Measurements from ENCODE around the gene ZNF862. TPM values are rescaled to one million over a fixed set of nuclear protein-coding genes. Genes with fewer than 3 reads are reported as not detected.

The ZNF862 gene
- total RNA-seq, 2 experiments from 2014 or later, result 21.5 to 24.9 TPM

- Mint-ChIP-seq H3K27me3 (ENCODE audit: low read depth) (no peaks in the 10 kb centered on the region), H3K36me3 (ENCODE audit: low read depth) (peaks cover 26% of the 10 kb centered on the region), H3K4me1 (ENCODE audit: low read depth) (peaks cover 55% of the 10 kb centered on the region), H3K9me3 (ENCODE audit: insufficient read depth) (no peaks in the 10 kb centered on the region), H3K4me3 (no peak overlapping the region), H3K27ac (no peak overlapping the region)
- ChIA-PET POLR2A (no interaction called here), CTCF (interaction anchor here (0.9 to 1.5 kb wide), 5 partner anchors 10 to 28 kb away, joined by 3 to 6 read pairs (median 4); no protein-coding TSS in a partner anchor)
- DNase-seq, result no peak
- no peak for ATAC-seq
Observed at GRCh38 chr7:149854611-149855360, 16.6 kb downstream of the ZNF862 start.

- Mint-ChIP-seq H3K27ac (no peak overlapping the region), H3K9me3 (ENCODE audit: insufficient read depth) (no peaks in the 10 kb centered on the region), H3K27me3 (ENCODE audit: low read depth) (no peaks in the 10 kb centered on the region), H3K36me3 (ENCODE audit: low read depth) (peaks cover 28% of the 10 kb centered on the region), H3K4me1 (ENCODE audit: low read depth) (peaks cover 58% of the 10 kb centered on the region), H3K4me3 (no peak overlapping the region)
- no peak for DNase-seq
- ATAC-seq, result no peak
- CTCF ChIA-PET, result interaction anchor here (0.9 to 1.5 kb wide), 5 partner anchors 9 to 19 kb away, joined by 3 to 6 read pairs (median 3); no protein-coding TSS in a partner anchor
- POLR2A ChIA-PET, result interaction anchor here (1.1 kb wide), 1 partner anchor 10 kb away, joined by 5 read pairs; no protein-coding TSS in a partner anchor
Observed at GRCh38 chr7:149855361-149856305, 17.5 kb downstream of the ZNF862 start.

DNA sequence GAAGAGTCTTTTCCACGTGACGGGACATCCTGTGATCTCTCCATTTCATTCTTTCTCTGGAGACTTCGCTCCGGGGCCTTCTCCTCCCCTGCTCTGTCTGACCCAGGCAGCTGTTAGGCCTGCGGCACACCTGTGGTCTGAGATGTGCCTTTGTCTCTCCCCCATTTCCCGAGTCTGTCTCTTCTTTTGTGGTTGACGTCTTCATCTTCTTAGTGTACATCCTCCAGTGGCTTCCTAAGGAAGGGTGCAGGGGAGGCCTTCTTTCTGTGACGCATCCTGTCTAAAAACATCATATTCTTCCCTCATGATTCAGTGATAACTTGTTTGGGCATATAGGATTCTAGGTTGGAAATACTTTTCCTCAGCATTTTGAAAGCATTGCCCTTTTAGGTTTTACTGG lies 18.4 kb downstream of the ZNF862 start:
- ATAC-seq (peak; percentile 87), DNase-seq (peak; percentile 63)
- Mint-ChIP-seq H3K4me1 (ENCODE audit: low read depth) (peaks cover 67% of the 10 kb centered on the region), H3K9me3 (ENCODE audit: insufficient read depth) (no peaks in the 10 kb centered on the region), H3K4me3 (peak overlapping the region; percentile 0), H3K27me3 (ENCODE audit: low read depth) (no peaks in the 10 kb centered on the region), H3K36me3 (ENCODE audit: low read depth) (peaks cover 30% of the 10 kb centered on the region), H3K27ac (peak overlapping the region; percentile 57)
- POLR2A ChIA-PET, result interaction anchor here (0.6 to 1.1 kb wide), 2 partner anchors 9 to 21 kb away, joined by 4 to 5 read pairs; no protein-coding TSS in a partner anchor
- CTCF ChIA-PET, result interaction anchor here (1.1 kb wide), 1 partner anchor 9 kb away, joined by 3 read pairs; no protein-coding TSS in a partner anchor

DNA sequence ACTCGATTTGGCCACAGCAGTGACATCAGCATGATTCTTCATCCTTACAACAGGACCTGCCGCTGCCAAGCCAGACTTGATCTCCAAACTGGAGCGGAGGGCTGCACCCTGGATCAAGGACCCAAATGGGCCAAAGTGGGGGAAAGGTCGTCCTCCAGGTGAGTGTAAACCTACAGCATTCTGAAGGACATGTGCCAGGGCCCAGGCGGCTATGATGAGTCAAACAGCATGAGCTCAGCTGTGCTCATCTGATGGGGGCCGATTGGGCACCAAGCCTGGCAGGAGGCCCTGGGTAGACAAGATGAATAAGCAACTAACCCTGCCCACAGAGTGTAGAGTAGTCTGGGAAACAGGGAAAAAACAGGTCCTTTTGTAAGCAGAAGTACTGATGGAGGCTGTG lies 21.2 kb downstream of the ZNF862 start:
- ChIA-PET CTCF (no interaction called here), POLR2A (no interaction called here)
- DNase-seq (no peak), ATAC-seq (no peak)
- H3K4me3 Mint-ChIP-seq, result no peak overlapping the region
- no peaks in the 10 kb centered on the region for H3K27me3 Mint-ChIP-seq (ENCODE audit: low read depth)
- H3K9me3 Mint-ChIP-seq (ENCODE audit: insufficient read depth), result no peaks in the 10 kb centered on the region
- peak overlapping the region; percentile 35 for H3K27ac Mint-ChIP-seq
- H3K36me3 Mint-ChIP-seq (ENCODE audit: low read depth), result peaks cover 44% of the 10 kb centered on the region
- H3K4me1 Mint-ChIP-seq (ENCODE audit: low read depth), result peaks cover 90% of the 10 kb centered on the region

GRCh38 chr7:149859876-149860275 lies 21.7 kb downstream of the ZNF862 start:
- POLR2A ChIA-PET, result no interaction called here
- peaks cover 45% of the 10 kb centered on the region for H3K36me3 Mint-ChIP-seq (ENCODE audit: low read depth)
- CTCF ChIA-PET, result no interaction called here
- H3K9me3 Mint-ChIP-seq (ENCODE audit: insufficient read depth), result no peaks in the 10 kb centered on the region
- H3K27ac Mint-ChIP-seq, result peak overlapping the region; percentile 1
- DNase-seq (no peak), ATAC-seq (no peak)
- H3K4me1 Mint-ChIP-seq (ENCODE audit: low read depth), result peaks cover 90% of the 10 kb centered on the region
- no peak overlapping the region for H3K4me3 Mint-ChIP-seq
- no peaks in the 10 kb centered on the region for H3K27me3 Mint-ChIP-seq (ENCODE audit: low read depth)

DNA sequence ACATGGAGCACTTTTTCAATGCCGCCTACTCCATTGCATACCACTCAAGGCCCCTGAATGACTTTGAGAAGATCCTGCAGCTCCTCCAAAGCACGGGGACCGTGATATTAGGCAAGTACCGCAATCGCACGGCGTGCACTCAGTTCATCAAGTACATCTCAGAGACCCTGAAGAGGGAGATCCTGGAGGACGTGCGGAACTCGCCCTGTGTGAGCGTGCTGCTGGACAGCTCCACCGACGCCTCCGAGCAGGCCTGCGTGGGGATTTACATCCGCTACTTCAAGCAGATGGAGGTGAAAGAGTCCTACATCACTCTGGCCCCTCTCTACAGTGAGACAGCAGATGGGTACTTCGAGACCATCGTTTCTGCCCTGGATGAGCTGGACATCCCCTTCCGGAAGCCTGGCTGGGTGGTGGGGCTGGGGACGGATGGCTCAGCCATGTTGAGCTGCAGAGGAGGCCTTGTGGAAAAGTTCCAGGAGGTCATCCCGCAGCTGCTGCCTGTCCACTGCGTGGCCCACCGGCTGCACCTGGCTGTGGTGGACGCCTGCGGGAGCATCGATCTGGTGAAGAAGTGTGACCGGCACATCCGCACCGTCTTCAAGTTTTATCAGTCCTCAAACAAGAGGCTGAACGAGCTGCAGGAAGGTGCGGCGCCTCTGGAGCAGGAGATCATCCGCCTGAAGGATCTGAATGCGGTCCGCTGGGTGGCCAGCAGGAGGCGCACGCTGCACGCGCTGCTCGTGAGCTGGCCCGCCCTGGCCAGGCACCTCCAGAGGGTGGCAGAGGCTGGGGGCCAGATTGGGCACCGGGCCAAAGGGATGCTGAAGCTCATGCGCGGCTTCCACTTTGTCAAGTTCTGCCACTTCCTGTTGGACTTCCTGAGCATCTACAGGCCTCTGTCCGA lies 22.9 kb downstream of the ZNF862 start:
- Mint-ChIP-seq H3K4me1 (ENCODE audit: low read depth) (peaks cover 90% of the 10 kb centered on the region), H3K27me3 (ENCODE audit: low read depth) (no peaks in the 10 kb centered on the region), H3K4me3 (no peak overlapping the region), H3K27ac (no peak overlapping the region), H3K9me3 (ENCODE audit: insufficient read depth) (no peaks in the 10 kb centered on the region), H3K36me3 (ENCODE audit: low read depth) (peaks cover 44% of the 10 kb centered on the region)
- ChIA-PET CTCF (interaction anchor here (0.9 to 3.1 kb wide), 5 partner anchors 9 to 22 kb away, joined by 3 to 13 read pairs (median 5); partner anchors contain the start of gene ZNF862), POLR2A (no interaction called here)
- ATAC-seq, result no peak
- no peak for DNase-seq

DNA sequence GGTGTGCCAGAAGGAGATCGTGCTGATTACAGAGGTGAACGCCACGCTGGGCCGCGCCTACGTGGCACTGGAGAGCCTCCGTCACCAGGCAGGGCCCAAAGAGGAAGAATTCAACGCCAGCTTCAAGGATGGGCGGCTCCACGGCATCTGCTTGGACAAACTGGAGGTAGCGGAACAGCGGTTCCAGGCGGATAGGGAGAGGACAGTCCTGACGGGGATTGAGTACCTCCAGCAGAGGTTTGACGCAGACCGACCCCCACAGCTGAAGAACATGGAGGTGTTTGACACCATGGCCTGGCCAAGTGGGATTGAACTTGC lies 23.5 kb downstream of the ZNF862 start:
- Mint-ChIP-seq H3K4me3 (no peak overlapping the region), H3K27me3 (ENCODE audit: low read depth) (no peaks in the 10 kb centered on the region), H3K4me1 (ENCODE audit: low read depth) (peaks cover 90% of the 10 kb centered on the region), H3K9me3 (ENCODE audit: insufficient read depth) (no peaks in the 10 kb centered on the region), H3K27ac (no peak overlapping the region), H3K36me3 (ENCODE audit: low read depth) (peaks cover 43% of the 10 kb centered on the region)
- ChIA-PET CTCF (interaction anchor here (0.9 to 3.1 kb wide), 5 partner anchors 8 to 23 kb away, joined by 4 to 13 read pairs (median 6); partner anchors contain the start of gene ZNF862), POLR2A (interaction anchor here (1.3 kb wide), 1 partner anchor 23 kb away, joined by 3 read pairs; the partner anchor contains the start of gene ZNF862)
- DNase-seq (no peak), ATAC-seq (no peak)

- no peaks in the 10 kb centered on the region for H3K9me3 Mint-ChIP-seq (ENCODE audit: insufficient read depth)
Observed at GRCh38 chr7:149862156-149862555, 24.0 kb downstream of the ZNF862 start.

GRCh38 chr7:149863500-149863899 lies 25.3 kb downstream of the ZNF862 start:
- Mint-ChIP-seq H3K36me3 (ENCODE audit: low read depth) (peaks cover 56% of the 10 kb centered on the region), H3K4me1 (ENCODE audit: low read depth) (peaks cover 93% of the 10 kb centered on the region), H3K4me3 (no peak overlapping the region), H3K27me3 (ENCODE audit: low read depth) (no peaks in the 10 kb centered on the region), H3K9me3 (ENCODE audit: insufficient read depth) (no peaks in the 10 kb centered on the region), H3K27ac (peak overlapping the region; percentile 98)
- no peak for DNase-seq
- ChIA-PET POLR2A (no interaction called here), CTCF (interaction anchor here (1.6 kb wide), 1 partner anchor 19 kb away, joined by 7 read pairs; no protein-coding TSS in a partner anchor)
- ATAC-seq, result no peak

More at GRCh38 chr7:149862156-149862555, 24.0 kb downstream of the ZNF862 start:
- H3K27me3 Mint-ChIP-seq (ENCODE audit: low read depth), result no peaks in the 10 kb centered on the region
- no peak overlapping the region for H3K4me3 Mint-ChIP-seq
- CTCF ChIA-PET, result interaction anchor here (1.3 to 3.1 kb wide), 4 partner anchors 11 to 23 kb away, joined by 4 to 13 read pairs (median 6); partner anchors contain the start of gene ZNF862
- ATAC-seq, result no peak
- POLR2A ChIA-PET, result interaction anchor here (1.3 kb wide), 1 partner anchor 24 kb away, joined by 3 read pairs; the partner anchor contains the start of gene ZNF862
- H3K36me3 Mint-ChIP-seq (ENCODE audit: low read depth), result peaks cover 46% of the 10 kb centered on the region
- no peak for DNase-seq
- peaks cover 90% of the 10 kb centered on the region for H3K4me1 Mint-ChIP-seq (ENCODE audit: low read depth)
- no peak overlapping the region for H3K27ac Mint-ChIP-seq

GRCh38 chr7:149864023-149864422 lies 25.8 kb downstream of the ZNF862 start:
- H3K36me3 Mint-ChIP-seq (ENCODE audit: low read depth), result peaks cover 60% of the 10 kb centered on the region
- ATAC-seq (no peak), DNase-seq (peak; percentile 42)
- H3K27me3 Mint-ChIP-seq (ENCODE audit: low read depth), result no peaks in the 10 kb centered on the region
- peaks cover 97% of the 10 kb centered on the region for H3K4me1 Mint-ChIP-seq (ENCODE audit: low read depth)
- H3K4me3 Mint-ChIP-seq, result peak overlapping the region; percentile 4
- POLR2A ChIA-PET, result interaction anchor here (1.5 kb wide), 1 partner anchor 26 kb away, joined by 11 read pairs; the partner anchor contains the start of gene ZNF862
- H3K9me3 Mint-ChIP-seq (ENCODE audit: insufficient read depth), result no peaks in the 10 kb centered on the region
- peak overlapping the region; percentile 98 for H3K27ac Mint-ChIP-seq
- CTCF ChIA-PET, result no interaction called here

All from activated CD8-positive, alpha-beta T cell treated with anti-CD3 and anti-CD28 coated beads, Interleukin-2, amount 10 ng/mL, durations not matched to agents 7 days and 5 days (primary cell).